Measurements from ENCODE around the gene DLX3.

The DLX3 gene

DNA sequence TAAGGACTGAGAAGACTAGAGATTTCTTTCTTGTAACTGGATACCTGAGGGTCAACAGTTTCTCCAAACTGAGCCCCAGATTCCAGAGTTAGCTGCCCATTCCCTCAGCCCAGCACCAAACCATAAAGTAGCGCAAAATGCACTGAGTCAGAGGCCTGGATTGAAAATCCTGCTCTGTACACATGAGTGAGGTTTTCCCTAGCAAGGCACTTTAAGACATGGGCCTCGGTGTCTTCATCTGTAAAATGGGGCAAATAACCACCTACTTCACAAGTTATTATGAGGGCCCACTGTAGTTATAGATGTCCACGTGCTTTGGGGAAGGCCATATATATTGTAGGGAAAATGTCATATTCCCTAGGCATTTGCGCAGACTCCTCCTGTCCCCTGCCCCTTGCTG lies 36.3 kb downstream of the DLX3 start:
- DNase-seq = no peak

DNA sequence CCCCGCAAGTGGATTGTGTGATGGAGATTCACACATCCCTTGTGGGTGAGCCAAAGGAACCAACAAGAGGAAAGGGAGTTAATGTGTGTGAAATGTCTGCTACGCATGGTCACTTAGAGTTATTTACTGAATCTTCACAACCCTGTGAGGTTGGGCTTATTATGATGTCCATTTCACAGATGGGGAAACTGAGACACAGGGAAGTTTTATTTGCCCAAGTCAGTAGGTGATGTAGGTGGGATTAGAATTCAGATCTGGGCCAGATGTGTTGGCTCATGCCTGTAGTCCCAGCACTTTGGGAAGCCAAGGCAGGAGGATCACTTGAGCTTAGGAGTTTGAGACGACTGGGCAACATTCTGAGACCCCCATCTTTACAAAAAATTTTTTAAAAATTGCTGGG lies 37.7 kb downstream of the DLX3 start:
- no peak for DNase-seq

DNA sequence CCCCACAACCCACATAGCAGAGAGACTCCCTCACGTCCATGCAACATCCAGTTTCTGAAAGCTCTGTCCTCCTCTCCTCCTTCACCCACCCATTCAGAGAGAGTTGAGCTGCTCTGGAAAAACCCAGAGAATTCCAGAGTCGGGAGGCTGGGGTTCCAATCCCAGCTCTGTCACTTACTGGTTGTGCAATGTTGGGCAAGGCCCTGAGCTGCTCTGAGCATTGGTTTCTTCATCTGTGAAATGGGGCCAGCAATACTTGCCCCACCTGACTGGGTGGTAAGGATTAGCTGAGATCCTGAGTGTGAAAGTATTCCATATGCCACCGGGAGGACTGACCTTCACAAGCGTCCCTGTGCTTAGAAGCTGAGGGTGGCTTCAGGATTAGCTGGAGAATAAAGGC lies 38.2 kb downstream of the DLX3 start:
- no peak for DNase-seq

DNA sequence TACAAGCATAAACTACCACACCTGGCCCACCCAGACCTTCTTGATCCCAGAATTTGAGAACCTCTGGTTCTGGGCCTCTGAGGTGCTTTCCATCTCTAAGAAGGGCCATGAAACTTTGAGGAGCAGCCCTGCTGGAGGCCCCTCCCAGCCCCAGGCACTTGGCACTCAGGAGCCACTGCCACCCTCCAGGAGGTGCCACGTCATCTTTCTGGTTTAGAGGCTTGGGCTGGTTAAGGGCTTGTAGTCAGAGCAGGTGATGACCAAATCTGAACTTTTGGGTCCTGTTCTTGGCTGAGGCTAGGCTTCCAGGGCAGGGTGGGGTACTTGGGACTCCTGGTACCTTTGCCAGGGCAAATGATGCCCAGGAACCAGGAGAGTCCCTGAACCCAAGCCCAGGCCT lies 39.9 kb downstream of the DLX3 start:
- no peak for DNase-seq

DNA sequence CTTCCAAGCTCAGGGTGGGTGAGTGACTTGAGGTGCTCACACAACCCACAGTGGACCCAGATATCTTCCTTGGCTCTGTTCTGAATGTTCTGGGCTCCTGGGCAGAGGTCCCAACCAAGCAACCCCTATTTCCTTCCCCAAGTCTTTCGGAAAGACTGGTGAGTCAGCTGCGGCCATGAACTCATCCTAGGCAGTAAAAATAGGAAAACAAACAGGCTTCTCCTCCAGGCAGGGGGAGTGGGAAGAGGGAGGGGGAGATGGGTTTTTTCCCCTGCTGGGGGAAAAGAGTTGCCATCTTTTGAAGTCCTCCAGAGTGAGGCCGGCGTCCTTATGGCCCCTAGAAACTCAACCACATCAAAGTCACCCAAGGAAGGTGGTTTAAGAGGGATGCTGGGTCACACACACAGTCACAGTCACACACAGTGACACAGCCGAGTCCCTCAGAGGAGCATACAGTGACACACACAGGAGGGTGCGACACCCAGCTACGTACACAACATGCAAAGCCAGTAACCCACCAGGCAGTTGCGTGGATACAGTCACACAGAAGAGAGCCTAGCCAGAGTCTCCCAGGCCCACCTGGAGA lies 42.0 kb downstream of the DLX3 start:
- no peak for DNase-seq

DNA sequence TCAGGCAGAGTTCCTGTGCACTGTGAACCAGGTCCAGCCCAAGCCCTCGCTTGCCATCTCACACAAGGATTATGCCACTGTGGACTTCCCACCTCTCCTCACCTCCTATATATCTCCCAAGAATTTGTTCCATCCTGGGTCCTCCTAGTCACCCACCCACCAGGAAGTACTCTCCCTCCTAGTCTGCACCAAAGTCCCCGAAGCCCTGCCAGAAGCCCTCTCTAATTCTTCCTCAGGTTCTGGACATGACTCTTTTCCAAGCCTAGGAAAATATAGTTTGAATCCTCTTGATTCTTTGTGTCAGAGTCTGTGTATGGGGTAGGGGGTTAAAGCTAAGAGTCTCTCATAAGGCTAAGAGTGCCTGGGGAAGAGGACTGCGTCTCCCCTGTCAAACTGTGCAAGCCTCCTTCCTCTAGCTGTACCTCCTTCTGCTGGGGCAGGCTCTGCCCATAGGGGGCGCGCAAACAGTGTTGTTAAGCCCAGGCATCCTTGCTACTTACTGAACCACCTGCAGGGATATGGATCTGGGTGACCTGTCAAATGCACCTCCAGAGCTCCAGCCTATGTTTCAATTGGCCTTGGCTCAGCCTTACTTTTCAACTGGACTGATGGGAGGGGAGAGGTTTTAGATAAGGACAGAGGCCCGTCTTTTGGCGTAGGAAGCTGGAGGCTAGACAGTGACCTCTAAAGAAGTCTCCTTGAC lies 42.7 kb downstream of the DLX3 start:
- DNase-seq = peak in 24 of 51 donors; percentile 1 to 40 (median 14)

DNA sequence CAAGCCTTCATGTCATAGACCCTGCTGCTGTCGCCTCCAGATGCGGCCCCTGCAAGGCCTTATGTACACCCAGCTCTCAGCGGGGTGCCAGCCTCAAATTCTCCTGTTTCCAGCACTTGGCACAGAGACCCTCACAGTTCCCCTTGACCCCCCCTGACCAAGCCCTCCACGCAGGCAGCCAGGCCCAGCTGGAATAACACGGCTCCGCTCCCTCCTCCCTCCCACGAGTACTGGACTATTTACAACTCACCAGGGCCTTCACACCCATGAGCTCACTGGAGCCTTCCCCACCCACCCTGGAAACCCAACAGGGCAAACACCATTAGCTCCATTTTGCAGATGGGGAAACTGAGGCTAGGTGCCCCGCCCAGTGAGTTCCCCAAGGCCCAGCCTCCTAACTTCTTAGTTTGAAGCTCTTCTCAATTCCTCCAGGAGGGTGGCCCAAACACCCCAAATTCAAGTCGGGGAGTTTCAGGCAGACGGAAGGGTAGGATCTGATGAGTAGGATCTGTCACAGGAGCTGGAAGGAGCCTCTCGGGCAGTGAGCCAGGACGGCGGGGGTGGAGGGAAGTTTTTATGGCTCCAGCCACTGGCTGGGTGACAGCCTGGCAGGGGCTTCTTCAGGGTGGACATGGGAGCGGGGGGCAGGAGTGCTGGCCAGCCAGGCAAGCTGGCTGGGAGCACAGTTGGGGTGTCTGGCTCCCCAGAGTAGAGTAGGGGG lies 43.5 kb downstream of the DLX3 start:
- no peak for DNase-seq

DNA sequence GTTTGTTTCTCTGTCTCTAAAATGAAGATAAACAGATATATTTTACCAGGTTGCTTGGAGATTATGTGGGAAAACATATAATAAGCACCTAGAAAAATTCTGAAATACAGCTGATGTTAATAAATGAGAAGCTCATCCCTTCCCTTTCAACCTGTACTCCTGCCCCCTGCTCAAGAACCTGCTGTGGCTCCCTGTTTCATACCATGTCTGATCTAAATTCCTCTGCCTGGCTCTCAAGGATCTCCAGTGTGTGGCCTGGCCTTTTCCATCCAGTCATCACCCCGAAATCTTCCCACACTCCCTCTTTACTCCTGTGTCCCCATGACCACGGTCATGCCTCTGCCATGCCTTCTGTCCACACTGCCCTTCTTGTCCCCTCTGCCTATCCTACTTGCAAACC lies 45.4 kb downstream of the DLX3 start:
- DNase-seq = no peak

DNA sequence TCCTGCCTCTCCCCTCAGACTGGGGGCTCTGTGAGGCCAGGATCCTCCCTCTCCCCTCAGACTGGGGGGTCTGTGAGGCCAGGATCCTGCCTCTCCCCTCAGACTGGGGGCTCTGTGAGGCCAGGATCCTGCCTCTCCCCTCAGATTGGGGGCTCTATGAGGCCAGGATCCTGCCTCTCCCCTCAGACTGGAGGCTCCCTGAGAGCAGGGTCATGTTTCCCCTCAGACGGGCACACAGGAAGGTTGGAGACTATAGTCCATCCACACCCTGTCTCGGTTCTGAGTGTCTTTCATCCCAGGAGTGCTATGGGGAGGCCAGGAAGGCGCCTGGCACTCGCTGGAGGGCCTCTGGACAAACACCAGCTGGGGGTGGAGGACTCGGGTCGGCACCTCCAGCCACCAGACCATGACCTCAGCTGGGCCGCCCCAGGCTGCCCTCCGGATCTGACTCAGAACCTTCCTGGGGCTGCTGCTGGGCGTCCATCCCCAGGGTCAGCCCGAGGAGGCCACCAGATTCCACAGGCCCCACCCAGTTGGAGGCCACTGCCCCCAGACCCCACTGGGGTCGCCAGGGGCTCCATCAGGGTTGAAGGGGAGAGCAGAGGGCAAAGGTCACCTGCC lies 48.0 kb downstream of the DLX3 start:
- no peak for DNase-seq

DNA sequence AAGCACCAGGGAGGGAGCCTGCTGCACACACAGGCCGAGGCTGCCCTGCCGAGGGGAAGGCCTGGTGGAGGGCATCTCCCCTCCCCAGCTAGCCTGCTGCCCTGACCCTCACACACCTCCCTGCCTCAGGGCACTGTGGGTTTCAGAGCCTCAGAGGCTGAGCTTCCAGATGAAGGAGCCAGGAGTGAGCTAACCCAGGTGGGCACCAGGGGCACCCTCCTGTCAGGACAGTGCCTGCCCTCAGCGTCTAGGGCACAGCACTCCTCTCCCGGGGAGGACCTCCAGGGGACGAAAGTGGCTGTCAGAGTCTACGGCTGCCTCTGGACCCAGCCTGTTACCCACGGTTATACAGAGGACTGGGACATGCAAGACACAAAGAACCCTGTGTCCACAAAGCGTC lies 48.8 kb downstream of the DLX3 start:
- DNase-seq = no peak

DNA sequence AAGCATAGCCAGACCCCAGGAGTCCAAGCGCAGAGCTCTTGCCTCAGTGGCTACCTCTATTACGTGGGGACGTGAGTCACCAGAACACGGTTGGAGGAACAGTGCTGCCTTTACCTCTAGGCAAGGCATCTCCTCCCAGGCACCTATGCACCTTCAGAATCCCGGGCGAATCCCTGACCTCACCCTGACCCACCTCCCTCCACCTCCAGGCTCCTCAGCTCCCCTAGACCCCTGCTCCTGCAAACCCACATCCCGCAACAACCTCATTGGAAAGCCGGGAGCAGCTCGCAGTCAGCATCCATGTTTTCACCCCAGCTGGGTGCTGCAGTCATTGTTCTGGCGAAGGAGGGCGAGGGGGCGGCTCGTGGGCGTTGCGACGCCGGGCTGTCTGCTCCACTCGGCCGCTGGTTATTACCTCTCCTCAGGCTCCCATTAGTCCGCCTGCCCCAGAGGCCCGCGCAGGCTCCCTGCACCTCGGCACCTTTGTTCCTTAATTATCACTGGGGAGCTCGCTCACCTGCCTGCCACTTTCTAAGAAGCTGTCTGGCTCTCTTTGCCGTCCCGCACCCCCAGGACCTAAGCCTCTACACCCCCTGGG lies 50.7 kb downstream of the DLX3 start:
- no peak for DNase-seq

DNA sequence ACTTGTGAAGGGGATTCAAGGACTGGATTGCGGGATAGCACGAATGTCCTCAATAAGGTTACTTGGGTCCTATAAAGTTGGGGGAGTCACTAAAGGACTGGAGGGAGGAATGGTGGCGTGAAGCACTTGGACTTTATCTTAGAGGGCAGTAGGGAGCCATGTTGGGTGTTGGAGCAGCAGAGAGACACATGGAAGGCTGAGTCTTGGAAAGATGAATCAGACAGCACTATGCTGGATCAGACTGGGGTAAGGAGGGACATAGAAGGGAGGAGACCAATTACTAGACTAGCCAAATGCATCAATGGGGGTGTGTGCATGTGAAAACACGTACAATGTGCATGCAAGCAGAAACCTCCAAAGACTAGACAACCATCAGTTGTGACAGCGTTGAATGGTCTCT lies 52.1 kb downstream of the DLX3 start:
- DNase-seq = no peak

DNA sequence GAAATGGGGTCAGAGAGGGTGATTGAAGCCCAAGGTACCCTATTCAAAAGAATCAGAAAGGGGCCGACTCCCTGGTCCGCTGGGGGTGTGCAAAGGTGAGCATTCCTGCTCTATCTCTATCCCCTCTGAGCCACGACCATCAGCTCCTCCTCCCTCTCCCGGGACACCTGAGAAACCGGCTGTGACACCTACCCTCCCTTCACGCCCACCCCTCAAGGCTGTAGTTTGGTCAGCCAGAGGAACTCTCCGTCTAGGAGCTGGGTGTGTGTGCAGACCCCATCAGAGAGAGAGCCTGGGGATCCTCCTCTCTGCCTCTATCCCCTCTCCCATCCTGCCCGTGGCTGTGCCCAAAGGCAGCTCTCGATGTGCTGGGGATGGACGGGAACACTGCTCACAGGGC lies 53.6 kb downstream of the DLX3 start:
- DNase-seq = no peak

Measured in hypothalamus (tissue), 51 donors.